Liver (tissue), 3 donors: ENCODE results near the gene ADAR.

ENCODE experiments used
- EGR1 ChIP-seq, 2 donors: IDR thresholded peaks; 2 replicates each; pipeline ENCODE4 v1.6.1; 2016 to 2018; ENCODE audit warnings: antibody characterized with exemption in 2 of 2, low read depth in 2 of 2
- FOXA1 ChIP-seq: IDR thresholded peaks from 2 replicates; pipeline ENCODE4 v1.6.1; 2016; ENCODE audit warnings: antibody characterized with exemption
- FOXA2 ChIP-seq: IDR thresholded peaks from 2 replicates; pipeline ENCODE4 v1.6.1; 2016; ENCODE audit warnings: antibody characterized with exemption
- GABPA ChIP-seq, 2 donors: IDR thresholded peaks in 1 of 2; conservative IDR thresholded peaks in 1 of 2; 2 replicates each; pipeline ENCODE4 v1.6.1; 2016; ENCODE audit warnings: antibody characterized with exemption in 2 of 2, mild to moderate bottlenecking in 1 of 2, moderate library complexity in 1 of 2
- JUND ChIP-seq, 2 donors: IDR thresholded peaks; 2 replicates each; pipeline ENCODE4 v1.6.1; 2016; ENCODE audit warnings: antibody characterized with exemption in 2 of 2
- RAD21 ChIP-seq, 2 donors: IDR thresholded peaks; 2 replicates each; pipeline ENCODE4 v1.6.1; 2016; ENCODE audit warnings: antibody characterized with exemption in 2 of 2, mild to moderate bottlenecking in 2 of 2
- RXRA ChIP-seq, 2 donors: IDR thresholded peaks; 2 replicates each; pipeline ENCODE4 v1.6.1; 2017 to 2018; ENCODE audit warnings: antibody characterized with exemption in 2 of 2, mild to moderate bottlenecking in 1 of 2
- SP1 ChIP-seq: IDR thresholded peaks from 2 replicates; pipeline ENCODE4 v1.6.1; 2018; ENCODE audit warnings: antibody characterized with exemption, mild to moderate bottlenecking
- YY1 ChIP-seq: IDR thresholded peaks from 2 replicates; pipeline ENCODE4 v1.6.1; 2016; ENCODE audit warnings: antibody characterized with exemption, mild to moderate bottlenecking
- TF ChIP-seq, protein P1 (sequence below): fragments of 150-350 bp; IDR thresholded peaks from 2 replicates; pipeline ENCODE4 v1.5.1; 2017; ENCODE audit warnings: improper control_type of control experiment, low read depth, low read length; ENCODE audit not compliant: missing input control
- TF ChIP-seq, protein P2 (sequence below): IDR thresholded peaks from 2 replicates; pipeline ENCODE4 v1.6.1; 2016; ENCODE audit warnings: antibody characterized with exemption
- TF ChIP-seq, protein P3 (sequence below): IDR thresholded peaks from 2 replicates; pipeline ENCODE4 v1.6.1; 2016; ENCODE audit warnings: antibody characterized with exemption, mild to moderate bottlenecking
- TF ChIP-seq, protein P4 (sequence below): IDR thresholded peaks from 2 replicates; pipeline ENCODE4 v1.6.1; 2016; ENCODE audit warnings: antibody characterized with exemption
- donor health status: healthy.
- donor health status: healthy.

DNA sequence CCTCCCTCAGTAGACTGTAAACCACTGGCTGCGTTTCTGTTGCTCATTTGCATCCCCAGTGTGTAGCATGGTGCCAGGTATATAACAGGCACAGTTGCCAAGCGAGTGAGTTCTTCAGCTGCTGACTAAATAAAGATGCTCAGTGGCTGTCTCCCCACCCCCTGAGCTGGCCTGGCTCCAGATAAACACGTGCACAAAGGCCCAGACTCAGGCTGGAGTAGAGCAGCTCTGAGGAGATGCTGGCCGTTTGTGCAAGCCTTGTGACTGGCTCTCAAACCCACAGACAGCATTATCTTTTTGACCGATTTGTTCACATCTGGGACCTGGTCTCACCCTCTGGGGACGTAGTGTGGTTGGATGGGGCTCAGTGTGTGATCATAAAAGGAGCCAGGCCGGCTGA, 33.3 kb downstream of the ADAR start:
- TF ChIP-seq SP1 (no peak), EGR1 (IDR thresholded peaks at IDR 0.05; ENCODE audit: low read depth in 2 of 2) (no peak), RAD21 (IDR thresholded peaks at IDR 0.05) (no peak), GABPA (IDR thresholded peaks at IDR 0.05 in 1 of 2, conservative IDR thresholded peaks at IDR 0.05 in 1 of 2) (no peak), FOXA1 (no peak), JUND (IDR thresholded peaks at IDR 0.05) (no peak), YY1 (no peak), RXRA (IDR thresholded peaks at IDR 0.05) (no peak), FOXA2 (no peak)
- TF ChIP-seq, protein P1, sequence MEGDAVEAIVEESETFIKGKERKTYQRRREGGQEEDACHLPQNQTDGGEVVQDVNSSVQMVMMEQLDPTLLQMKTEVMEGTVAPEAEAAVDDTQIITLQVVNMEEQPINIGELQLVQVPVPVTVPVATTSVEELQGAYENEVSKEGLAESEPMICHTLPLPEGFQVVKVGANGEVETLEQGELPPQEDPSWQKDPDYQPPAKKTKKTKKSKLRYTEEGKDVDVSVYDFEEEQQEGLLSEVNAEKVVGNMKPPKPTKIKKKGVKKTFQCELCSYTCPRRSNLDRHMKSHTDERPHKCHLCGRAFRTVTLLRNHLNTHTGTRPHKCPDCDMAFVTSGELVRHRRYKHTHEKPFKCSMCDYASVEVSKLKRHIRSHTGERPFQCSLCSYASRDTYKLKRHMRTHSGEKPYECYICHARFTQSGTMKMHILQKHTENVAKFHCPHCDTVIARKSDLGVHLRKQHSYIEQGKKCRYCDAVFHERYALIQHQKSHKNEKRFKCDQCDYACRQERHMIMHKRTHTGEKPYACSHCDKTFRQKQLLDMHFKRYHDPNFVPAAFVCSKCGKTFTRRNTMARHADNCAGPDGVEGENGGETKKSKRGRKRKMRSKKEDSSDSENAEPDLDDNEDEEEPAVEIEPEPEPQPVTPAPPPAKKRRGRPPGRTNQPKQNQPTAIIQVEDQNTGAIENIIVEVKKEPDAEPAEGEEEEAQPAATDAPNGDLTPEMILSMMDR: no peak
- TF ChIP-seq, protein P2, sequence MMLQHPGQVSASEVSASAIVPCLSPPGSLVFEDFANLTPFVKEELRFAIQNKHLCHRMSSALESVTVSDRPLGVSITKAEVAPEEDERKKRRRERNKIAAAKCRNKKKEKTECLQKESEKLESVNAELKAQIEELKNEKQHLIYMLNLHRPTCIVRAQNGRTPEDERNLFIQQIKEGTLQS: no peak
- TF ChIP-seq, protein P3, sequence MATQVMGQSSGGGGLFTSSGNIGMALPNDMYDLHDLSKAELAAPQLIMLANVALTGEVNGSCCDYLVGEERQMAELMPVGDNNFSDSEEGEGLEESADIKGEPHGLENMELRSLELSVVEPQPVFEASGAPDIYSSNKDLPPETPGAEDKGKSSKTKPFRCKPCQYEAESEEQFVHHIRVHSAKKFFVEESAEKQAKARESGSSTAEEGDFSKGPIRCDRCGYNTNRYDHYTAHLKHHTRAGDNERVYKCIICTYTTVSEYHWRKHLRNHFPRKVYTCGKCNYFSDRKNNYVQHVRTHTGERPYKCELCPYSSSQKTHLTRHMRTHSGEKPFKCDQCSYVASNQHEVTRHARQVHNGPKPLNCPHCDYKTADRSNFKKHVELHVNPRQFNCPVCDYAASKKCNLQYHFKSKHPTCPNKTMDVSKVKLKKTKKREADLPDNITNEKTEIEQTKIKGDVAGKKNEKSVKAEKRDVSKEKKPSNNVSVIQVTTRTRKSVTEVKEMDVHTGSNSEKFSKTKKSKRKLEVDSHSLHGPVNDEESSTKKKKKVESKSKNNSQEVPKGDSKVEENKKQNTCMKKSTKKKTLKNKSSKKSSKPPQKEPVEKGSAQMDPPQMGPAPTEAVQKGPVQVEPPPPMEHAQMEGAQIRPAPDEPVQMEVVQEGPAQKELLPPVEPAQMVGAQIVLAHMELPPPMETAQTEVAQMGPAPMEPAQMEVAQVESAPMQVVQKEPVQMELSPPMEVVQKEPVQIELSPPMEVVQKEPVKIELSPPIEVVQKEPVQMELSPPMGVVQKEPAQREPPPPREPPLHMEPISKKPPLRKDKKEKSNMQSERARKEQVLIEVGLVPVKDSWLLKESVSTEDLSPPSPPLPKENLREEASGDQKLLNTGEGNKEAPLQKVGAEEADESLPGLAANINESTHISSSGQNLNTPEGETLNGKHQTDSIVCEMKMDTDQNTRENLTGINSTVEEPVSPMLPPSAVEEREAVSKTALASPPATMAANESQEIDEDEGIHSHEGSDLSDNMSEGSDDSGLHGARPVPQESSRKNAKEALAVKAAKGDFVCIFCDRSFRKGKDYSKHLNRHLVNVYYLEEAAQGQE: no peak
- TF ChIP-seq, protein P4, sequence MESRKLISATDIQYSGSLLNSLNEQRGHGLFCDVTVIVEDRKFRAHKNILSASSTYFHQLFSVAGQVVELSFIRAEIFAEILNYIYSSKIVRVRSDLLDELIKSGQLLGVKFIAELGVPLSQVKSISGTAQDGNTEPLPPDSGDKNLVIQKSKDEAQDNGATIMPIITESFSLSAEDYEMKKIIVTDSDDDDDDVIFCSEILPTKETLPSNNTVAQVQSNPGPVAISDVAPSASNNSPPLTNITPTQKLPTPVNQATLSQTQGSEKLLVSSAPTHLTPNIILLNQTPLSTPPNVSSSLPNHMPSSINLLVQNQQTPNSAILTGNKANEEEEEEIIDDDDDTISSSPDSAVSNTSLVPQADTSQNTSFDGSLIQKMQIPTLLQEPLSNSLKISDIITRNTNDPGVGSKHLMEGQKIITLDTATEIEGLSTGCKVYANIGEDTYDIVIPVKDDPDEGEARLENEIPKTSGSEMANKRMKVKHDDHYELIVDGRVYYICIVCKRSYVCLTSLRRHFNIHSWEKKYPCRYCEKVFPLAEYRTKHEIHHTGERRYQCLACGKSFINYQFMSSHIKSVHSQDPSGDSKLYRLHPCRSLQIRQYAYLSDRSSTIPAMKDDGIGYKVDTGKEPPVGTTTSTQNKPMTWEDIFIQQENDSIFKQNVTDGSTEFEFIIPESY: no peak
